ENCODE data around the gene MAN2A1.
"Not testable (repeated sequence)": the region's sequence is repeated elsewhere in the genome, so short reads cannot be mapped to it uniquely, and the experiment has no call there.

Gene MAN2A1

DNA sequence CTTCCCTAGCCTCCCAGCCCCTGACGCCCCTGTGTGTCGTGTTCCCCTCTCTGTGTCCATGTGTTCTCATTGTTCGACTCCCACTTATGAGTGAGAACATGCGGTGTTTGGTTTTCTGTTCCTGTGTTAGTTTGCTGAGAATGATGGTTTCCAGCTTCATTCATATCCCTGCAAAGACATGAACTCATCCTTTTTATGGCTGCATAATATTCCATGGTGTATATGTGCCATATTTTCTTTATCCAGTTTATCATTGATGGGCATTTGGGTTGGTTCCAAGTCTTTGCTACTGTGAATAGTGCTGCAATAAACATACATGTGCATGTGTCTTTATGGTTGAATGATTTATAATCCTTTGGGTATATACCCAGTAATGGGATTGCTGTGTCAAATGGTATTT lies 70.4 kb downstream of the MAN2A1 start:
- not testable (repeated sequence) for DNase-seq

DNA sequence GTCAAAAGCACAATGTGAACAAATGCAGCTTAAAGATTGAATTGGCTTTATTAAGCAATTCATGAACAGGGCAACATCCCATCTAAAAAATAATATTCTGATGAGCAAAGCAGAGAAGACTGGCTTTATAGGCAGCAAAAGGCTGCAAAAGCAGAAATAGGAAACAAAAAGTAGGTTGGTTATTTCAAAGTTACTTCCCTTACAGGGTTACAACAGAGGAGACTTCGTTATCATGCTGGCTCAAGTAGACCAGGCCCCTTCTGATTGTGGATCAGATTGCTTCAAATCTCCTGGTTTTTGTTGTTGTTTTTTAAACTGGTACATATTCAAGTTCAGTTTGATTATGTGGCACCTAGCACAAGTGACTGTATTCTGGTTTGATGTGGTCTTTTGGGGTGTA lies 73.1 kb downstream of the MAN2A1 start:
- no peak for DNase-seq

DNA sequence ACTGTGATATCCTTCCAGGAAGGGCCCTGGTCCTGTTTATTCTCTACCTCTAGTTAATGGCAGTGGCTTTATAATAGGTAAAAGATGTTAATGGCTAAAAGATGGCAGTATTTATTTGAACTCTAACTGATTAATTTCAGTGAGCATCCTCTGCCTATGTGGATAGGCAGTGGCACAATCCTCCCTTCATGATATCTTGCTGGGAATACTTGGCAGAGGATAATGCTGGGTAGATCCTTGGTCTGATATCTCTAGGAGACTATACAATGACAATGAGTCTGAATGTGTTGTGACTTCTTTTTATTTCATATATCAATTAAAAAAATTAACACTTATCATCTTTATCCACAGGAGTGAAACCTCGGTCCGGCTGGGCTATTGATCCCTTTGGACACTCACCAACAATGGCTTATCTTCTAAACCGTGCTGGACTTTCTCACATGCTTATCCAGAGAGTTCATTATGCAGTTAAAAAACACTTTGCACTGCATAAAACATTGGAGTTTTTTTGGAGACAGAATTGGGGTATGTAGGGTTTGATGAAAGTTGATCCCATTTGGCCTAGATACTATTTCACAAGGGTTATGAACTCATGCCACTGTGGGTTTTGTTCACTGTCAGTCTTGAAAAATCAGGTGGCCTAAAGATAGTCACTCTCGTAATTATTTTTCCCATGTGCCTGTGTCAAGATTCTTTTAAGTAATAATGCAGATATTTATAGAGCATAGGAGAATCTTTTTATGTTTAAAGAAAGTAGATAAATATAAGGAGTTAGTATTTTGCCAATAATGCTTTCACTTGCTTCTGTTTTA lies 77.7 kb downstream of the MAN2A1 start:
- no peak for DNase-seq

DNA sequence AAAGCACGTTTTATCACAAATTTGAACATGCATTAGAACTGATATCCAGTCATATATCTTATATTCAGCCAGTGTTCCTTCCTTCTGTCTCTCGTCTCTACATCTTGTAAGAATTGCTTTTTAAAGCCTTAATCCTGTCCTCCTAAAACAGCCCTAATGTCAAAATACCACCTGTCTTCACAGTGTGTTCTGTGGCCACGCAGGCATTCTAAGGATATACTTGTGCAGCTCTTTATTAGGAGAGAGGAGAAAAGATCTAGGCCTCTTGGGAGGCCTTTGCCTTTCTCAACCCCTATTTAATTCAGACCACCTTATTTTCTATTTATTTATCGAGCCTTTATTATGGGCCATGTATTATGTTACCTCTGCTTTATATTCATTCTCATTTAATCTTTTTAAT lies 78.3 kb downstream of the MAN2A1 start:
- DNase-seq: no peak

DNA sequence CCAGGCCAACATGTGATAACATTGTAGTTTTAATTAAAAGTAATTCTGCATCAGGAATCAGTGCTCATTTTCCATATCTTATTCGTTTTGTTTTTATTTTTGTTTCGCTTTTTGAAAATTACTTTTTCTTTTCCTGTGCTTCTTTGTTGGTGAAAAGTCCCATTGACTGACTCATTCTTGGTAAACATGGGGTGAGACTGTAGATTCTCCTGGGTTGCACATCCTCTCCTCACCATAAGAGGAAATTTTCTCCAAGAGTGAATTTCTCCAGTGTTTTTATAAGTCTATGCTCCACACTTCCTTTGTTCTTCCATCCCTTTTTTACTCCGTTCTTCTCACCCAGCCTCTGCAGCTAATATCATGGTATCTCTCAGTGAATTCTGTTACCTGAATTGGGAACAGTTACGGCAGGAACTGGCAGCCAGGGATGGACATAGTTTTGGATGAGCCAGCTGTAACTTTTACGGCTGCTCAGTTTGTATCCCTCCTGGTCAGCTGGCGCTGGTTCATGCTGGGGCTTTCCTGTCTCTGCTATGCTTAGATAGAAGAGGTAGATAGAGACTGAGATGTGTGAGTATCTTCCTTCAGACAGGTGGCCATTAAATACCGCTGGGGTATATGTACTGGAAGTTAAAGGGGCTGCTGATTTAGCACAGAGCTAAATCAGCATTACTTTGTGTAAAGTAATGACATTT lies 80.0 kb downstream of the MAN2A1 start:
- no peak for DNase-seq

DNA sequence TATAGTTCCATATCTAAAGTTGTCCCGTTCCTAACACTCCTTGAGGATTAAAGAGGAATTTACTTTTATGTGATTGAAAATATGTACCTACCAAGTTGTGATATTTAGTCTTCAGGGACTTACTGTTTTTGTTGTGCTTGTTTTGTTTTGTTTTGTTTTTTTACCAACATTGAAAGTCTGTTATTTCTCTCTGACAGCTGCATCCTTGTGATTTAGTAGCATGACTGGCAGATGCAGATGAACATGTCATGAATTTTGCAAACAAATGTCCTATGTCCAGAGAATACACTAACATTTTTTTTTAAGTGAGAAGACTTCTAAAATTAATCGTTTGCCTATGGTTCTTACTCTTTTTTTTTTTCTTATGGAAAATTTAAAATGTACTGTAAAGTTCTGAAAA lies 85.4 kb downstream of the MAN2A1 start:
- no peak for DNase-seq

DNA sequence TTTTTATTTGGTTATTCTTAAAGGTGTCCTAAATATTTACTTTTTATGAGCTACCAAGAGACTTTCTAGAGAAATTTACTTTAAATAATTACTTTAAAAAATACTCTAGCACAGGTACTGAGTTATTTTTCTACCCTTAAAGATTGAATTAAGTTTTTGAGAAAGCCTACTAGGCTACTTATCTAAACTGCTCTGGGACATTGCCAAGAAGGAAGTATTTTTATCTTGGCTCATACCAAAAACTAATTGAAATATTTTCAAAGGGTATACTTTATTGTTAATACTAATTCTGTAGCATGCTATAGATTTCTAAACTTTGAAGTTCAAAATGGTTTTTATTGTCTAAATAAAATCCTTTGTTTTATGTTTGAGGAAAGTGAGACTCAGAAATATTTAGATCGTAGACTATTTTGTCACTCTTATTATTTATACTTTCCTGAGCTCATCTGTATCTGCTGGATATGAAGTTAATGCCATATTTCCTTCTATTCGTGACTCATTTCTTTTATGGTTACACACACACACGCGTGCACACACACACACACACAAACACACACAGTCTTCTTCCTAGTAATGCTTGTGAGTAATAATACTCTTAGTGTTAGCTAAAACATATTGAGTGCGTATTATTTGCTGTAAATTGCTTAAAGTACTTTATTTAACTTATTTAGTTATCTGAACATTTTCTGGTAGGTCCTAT lies 89.5 kb downstream of the MAN2A1 start:
- DNase-seq: no peak

DNA sequence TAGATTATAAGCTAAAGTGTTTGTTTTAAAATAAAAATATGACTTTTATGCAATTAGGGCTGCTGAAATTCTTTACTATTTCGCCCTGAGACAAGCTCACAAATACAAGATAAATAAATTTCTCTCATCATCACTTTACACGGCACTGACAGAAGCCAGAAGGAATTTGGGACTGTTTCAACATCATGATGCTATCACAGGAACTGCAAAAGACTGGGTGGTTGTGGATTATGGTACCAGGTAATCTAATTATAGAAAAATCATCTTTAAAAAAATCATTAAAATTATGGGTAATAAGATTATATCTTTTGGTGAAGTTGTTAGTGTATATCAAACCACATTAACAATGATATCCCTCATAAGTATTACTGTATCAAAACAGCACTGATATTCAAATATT lies 95.0 kb downstream of the MAN2A1 start:
- no peak for DNase-seq

DNA sequence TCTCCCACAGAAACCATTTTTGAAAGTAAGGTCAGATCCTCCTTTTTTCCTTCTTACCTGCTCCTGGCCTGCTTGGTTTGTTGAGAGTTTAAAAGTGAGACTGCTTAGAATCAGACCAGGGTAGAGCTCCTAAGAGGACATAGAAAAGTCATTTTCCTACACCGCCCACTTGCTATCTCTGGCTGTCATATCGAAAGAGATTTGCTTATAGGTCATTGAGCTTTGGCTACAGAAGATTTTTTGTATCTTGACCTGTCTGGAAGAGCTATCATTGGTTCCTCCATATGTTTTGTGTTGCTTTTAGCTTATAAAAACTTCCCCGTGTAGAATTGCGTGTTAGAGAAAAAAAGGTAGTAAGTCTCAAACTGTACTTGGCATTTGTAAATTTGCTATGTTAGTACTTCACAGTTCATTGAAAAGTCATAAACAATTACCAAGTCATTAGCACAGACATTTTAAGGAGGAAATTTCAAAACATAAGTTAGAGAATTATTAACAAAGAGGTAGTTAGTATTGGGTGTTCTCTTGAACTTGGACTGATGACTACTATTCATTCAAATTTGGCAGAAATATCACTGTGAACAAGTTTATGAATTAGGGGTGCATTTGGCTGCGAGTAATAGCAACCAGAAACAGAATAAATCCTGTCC lies 96.6 kb downstream of the MAN2A1 start:
- DNase-seq: no peak

DNA sequence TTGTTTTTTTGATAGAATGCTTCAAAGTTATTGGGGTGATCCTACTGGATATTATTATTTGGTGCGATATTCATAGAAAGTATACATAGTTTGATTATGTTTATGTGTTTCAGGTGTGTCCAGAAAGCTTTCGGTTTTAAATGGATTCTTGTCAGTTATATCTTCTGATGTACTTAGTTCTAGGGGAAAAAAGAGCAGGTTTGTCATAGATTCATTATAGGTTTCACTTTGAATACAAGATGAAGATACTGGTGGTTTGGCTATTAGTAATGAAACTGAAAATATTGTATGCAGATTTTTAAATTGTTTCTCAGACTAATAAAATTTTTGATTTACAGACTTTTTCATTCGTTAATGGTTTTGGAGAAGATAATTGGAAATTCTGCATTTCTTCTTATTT lies 98.9 kb downstream of the MAN2A1 start:
- DNase-seq: no peak

DNA sequence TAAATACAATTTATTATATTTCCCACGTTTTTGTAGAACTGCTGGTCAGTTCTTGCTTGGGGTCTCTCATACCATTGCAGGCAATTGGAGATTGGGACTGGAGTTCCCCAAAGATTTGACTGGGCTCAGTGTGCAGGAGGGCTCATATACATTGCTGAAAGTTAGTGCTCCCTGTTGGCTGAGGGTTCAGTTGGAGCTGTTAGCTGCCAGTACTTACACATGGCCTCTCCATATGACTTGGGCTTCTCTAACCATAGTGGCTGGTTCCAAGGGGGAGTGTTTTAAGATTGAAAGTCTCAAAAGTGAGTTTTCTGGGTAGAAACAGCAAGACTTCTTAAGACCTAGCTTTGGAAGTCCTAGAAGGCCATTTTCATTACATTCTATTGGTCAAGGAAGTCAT lies 102.9 kb downstream of the MAN2A1 start:
- no peak for DNase-seq

DNA sequence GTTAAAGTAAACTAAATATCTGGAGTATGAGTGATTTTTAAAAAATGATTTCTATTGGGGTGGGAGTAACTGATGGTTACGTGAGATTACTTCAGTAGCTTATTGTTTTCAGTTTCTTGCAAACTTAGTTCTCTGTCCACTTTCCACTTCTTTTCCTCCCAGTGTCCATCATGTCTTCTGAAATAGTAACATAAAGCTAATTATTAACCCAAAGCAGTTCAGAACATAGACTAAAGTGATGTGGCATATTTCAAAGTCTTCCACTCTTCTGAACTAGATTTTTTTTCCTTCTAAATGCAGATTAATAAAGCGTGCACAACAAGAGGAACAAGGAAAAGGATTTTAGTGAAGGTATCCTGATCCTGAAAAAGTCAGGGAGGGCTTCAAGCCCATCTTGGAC lies 114.1 kb downstream of the MAN2A1 start:
- DNase-seq: no peak

DNA sequence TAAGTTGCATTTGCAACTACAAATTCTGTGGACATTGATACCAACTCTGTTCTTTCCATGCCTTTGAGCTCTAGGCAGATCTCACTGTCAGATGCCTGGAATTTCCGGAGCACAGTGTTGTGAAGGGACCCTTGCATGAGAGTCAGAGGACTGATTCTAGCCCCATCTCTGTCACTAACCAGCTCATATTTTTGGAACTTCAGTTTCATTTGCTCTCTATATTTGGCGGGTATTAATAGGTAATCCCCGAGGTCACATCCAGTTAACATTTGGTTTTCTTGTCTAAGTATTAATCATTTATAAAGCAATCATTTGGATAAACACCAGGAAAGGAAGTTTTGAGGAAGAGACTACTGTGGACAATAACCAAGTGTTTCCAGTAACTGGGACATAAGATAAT lies 115.7 kb downstream of the MAN2A1 start:
- DNase-seq: no peak

DNA sequence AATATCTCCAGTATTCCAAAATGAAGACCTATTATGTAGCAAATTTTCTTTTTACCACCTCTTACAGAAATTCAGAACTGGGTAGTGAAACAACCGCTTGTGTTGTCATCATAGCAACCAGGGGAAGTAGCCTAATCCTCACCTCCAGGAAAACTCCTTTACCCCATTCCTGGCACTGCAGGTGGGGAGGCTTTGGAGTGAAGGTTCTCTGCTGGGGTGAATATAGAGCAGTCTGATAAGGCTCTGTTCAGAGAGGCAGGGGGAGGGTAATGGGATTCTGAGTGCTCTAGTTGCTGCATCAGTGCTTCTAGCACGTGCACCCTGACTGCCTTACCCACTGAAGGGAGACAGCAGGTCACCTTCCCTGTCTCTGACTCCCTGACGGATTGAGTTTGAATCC lies 116.2 kb downstream of the MAN2A1 start:
- no peak for DNase-seq

DNA sequence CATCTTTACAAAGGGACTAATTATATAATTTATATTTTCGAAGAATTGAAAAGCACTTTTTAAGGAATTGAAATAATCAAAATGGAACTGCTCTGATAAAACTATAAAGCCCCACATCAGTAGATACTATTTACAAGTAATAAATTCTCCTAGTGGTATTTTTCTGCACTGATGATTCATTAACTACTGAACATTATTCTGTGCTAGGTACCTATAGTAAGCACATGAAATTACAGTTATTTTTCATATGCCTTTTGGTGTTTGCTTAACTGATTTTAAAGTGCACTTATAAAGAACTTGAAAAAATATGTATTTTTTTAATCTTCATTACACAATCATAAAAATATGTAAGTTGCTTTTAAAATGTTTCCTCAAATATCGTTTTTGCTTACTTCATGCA lies 123.0 kb downstream of the MAN2A1 start:
- no peak for DNase-seq

DNA sequence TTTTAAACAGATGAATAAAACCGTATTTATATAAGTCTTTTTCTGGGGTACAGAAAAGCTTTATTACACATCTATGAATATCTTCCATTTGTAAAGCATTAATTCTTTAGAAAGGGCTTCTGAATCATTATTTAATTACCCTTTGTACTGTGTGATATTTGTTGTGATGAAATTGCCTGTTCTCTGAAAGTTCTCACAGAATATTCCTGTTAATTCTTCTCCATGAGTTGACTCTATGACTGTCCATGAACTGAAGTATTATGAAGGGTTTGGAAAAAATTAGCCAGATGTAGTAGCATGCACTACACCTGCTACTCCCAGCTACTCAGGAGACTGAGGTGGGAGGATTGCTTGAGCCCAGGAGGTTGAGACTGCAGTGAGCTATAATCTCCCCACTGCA lies 127.0 kb downstream of the MAN2A1 start:
- no peak for DNase-seq

DNA sequence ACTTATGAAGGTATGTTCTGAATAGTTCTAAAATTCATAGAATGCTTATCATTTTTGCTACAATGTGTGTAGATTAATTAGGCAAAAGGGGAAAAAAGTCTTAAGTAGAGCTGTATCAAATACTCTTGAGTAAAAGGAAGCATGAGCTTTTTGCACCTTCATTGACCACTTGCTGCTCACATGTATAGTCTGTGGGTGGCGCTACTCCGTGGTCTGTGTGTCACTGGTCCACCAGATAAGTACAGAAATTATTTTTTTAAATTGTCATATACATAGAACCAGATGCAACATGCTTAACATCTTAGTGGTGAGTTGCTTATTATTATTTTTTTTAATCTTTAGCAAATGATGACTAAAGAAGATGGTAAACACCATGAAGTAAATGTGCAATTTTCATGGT lies 130.2 kb downstream of the MAN2A1 start:
- no peak for DNase-seq

DNA sequence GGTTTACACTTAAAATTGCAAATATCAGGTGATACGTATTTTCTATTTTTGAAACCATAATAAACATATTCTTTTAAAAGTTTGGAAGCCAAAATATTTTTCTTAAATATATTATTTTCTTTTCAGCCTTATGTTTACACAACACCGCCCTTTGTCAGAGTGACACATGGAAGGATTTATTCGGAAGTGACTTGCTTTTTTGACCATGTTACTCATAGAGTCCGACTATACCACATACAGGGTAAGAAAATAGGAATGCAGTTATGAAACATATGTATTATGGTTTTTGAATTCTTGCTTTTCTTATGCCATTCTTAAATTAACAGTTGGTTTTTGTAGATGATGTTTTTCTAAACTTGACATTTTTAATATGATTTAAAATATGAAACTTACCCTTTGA lies 133.9 kb downstream of the MAN2A1 start:
- no peak for DNase-seq

DNA sequence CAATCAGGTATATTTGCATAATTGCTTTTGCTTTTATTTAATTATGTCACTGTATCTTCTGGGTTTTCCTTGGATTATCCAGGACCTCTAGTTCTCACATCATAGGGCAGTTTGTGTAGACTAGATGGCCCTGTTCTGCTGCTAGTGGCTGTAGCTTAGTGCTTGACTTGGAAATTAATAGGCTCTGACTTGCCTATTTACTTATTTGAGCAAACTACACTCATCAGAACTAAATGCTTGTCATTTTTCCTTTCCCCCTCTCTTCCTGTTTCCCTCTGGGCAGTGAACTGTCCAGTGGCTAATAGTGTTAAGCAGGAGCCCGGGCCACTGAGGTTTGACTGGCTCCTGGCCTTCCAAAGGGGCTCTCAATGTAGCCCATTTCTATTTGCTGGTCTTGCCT lies 135.7 kb downstream of the MAN2A1 start:
- no peak for DNase-seq

DNA sequence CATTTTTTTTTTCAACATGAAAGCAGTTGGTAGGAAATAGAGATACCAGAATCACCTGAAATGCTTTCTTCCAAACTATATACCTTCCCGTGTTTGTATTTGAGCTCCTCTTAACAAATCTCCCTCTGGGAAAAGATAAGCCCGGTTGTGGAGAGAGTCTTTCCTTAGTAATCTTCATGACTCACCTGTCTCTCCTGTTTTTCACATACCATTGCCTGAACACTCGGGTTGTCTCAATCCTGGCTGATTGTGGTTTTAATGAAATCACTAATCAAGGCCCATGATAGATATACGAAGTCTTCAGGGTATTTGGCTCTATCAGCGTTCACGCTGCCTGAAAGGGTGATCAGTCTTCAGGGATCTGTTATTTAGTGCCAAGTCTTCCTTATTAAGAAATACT lies 136.7 kb downstream of the MAN2A1 start:
- no peak for DNase-seq

DNA sequence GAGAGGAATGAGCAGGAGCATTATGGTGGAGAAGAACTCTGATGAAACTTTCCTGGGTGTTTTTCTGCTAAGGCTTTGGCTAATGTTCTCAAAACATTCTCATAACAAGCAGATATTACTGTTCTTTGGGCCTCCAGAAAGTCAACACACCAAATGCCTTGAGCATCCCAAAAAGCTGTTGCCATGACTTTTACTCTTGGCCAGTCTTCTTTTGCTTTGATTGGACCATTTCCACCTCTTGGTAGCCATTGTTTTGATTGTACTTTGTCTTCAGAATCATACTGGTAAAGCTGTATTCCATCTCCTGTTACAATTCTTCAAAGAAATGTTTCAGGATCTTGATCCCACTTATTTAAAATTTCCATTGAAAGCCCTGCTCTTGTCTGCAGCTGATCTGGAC lies 139.6 kb downstream of the MAN2A1 start:
- no peak for DNase-seq

DNA sequence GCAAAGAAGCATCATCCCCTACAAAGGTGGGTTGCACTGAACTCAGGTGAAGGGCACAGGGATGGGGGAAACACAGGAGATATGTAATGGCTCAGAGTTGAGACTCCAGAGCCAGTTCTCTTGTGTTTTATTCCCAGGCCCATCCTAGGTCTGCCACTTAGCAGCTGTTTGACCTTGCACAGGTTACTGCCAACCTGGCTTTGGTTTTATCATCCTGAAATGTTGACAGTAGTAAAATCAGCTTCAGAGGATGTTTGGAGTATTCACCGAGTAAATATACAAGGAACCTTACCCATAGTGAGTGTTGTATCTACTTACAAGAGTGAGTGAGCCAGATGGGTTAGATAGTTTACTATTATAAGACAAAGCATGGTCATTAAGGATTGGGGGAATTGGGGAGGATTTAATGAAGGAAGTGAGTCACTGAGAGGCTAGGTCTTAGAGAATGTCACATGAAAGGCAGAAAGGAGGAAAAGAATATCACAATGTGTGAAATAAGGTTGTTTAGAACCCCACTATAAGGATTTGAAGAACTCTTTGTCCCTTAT lies 141.3 kb downstream of the MAN2A1 start:
- no peak for DNase-seq

Data from activated CD8-positive, alpha-beta memory T cell treated with anti-CD3 and anti-CD28 coated beads, Interleukin-2, amount 50 U/mL, for 4 hours (primary cell).